Endothelial cell of umbilical vein (primary cell): Measurements from ENCODE around the gene LYPD4.

Experiments used
- EZH2 ChIP-seq: IDR thresholded peaks from 2 replicates; pipeline ENCODE4 v1.6.1; 2012; ENCODE audit warnings: borderline replicate concordance, low read depth, mild to moderate bottlenecking, moderate library complexity, low read length, inconsistent platforms; ENCODE audit not compliant: severe bottlenecking
- MAX ChIP-seq: IDR thresholded peaks from 2 replicates; pipeline ENCODE4 v1.6.1; 2011; ENCODE audit not compliant: insufficient read depth, insufficient read length
- POLR2A ChIP-seq: IDR thresholded peaks from 2 replicates; pipeline ENCODE4 v1.6.1; 2012; ENCODE audit warnings: low read depth, mild to moderate bottlenecking, control low read depth, low read length
- POLR2AphosphoS5 ChIP-seq: IDR thresholded peaks from 2 replicates; pipeline ENCODE4 v1.6.1; 2012; ENCODE audit warnings: low read depth, mild to moderate bottlenecking, control low read depth, low read length, moderate library complexity; ENCODE audit not compliant: insufficient read depth
- TF ChIP-seq, protein P1 (sequence below), 2 donors: IDR thresholded peaks; 1 replicate in 1 of 2; 2 replicates in 1 of 2; pipeline ENCODE4 v1.5.1; 2011; ENCODE audit warnings: low read length in 2 of 2, mild to moderate bottlenecking in 2 of 2, moderate library complexity in 2 of 2, control low read depth in 1 of 2, inconsistent platforms in 1 of 2, low read depth in 1 of 2; ENCODE audit not compliant: insufficient read depth in 1 of 2; ENCODE audit errors: extremely low read depth in 1 of 2

GRCh38 chr19:41861116-41861768 is 16.8 kb upstream of the LYPD4 start:
- no peak for TF ChIP-seq EZH2
- TF ChIP-seq, protein P1, sequence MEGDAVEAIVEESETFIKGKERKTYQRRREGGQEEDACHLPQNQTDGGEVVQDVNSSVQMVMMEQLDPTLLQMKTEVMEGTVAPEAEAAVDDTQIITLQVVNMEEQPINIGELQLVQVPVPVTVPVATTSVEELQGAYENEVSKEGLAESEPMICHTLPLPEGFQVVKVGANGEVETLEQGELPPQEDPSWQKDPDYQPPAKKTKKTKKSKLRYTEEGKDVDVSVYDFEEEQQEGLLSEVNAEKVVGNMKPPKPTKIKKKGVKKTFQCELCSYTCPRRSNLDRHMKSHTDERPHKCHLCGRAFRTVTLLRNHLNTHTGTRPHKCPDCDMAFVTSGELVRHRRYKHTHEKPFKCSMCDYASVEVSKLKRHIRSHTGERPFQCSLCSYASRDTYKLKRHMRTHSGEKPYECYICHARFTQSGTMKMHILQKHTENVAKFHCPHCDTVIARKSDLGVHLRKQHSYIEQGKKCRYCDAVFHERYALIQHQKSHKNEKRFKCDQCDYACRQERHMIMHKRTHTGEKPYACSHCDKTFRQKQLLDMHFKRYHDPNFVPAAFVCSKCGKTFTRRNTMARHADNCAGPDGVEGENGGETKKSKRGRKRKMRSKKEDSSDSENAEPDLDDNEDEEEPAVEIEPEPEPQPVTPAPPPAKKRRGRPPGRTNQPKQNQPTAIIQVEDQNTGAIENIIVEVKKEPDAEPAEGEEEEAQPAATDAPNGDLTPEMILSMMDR (IDR thresholded peaks at IDR 0.05; ENCODE audit: extremely low read depth in 1 of 2, insufficient read depth in 1 of 2, low read depth in 1 of 2, low read length in 2 of 2) = no peak
- no peak for TF ChIP-seq POLR2A
- no peak for TF ChIP-seq POLR2AphosphoS5
- TF ChIP-seq MAX = no peak
